ENCODE measurements around the gene ANGPTL7.

DNA sequence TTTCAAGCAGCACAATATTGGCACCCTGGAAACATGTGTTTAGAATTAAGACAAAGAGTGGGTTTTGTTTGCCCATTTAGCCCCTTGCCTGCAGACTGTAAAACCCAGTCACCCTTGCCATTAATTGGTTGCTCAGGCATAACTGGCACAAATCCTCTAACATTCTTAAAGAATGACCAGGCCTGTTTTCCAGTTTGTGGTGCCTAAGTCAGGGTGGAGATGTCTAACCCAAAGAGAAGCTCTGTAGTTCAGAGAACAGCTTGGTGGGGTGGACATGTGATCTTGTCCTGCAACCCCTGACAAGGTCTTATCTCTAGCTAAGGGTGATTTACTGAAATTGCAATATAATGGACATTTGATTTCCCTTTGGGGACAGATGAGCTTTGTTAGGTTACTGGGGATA is 8.8 kb upstream of the ANGPTL7 start:
- TF ChIP-seq POLR2AphosphoS5 (IDR thresholded peaks at IDR 0.05) = no peak
- TF ChIP-seq, protein P1, sequence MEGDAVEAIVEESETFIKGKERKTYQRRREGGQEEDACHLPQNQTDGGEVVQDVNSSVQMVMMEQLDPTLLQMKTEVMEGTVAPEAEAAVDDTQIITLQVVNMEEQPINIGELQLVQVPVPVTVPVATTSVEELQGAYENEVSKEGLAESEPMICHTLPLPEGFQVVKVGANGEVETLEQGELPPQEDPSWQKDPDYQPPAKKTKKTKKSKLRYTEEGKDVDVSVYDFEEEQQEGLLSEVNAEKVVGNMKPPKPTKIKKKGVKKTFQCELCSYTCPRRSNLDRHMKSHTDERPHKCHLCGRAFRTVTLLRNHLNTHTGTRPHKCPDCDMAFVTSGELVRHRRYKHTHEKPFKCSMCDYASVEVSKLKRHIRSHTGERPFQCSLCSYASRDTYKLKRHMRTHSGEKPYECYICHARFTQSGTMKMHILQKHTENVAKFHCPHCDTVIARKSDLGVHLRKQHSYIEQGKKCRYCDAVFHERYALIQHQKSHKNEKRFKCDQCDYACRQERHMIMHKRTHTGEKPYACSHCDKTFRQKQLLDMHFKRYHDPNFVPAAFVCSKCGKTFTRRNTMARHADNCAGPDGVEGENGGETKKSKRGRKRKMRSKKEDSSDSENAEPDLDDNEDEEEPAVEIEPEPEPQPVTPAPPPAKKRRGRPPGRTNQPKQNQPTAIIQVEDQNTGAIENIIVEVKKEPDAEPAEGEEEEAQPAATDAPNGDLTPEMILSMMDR (IDR thresholded peaks at IDR 0.05) = no peak

Data from breast epithelium (tissue), 3 donors.